ENCODE results near the gene ATF6.

The ATF6 gene

DNA sequence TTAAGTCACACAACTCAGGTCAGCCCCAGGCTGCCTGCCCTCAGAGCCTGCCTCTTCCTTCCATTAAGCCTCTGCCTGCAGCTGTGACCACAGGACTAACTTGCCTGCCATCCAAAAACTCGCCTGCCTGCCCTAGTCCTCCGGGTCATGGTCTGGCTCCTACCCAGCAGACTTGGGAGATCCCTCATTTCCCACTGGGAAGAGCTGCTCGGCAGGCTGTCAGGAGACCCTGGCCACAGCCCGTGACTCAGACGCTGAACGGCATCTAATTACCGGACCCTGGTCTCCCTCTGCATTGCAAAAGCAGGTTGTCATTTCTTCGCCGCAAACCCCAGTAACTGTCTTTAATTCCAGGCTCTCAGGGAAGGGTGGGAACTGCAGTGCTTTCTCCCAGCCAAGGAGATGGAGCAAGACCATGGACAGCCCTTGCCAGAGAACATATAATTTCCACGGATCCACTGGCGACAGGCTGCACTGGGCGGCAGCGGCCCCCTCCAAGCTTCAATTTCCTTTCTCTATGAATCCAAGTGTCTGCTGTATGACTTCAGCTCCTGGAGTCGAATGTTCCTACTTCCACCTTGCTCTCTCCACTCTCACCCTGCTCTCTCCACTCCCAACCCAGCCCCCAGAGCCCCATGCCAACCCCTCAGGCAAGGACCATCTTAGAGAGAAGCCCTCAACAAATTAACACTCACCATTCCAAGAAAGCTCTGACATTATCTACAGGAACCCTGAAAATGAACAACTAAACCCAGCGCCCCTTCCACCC, 237.1 kb downstream of the ATF6 start:
- no peak for DNase-seq (ENCODE audit: low read depth)

DNA sequence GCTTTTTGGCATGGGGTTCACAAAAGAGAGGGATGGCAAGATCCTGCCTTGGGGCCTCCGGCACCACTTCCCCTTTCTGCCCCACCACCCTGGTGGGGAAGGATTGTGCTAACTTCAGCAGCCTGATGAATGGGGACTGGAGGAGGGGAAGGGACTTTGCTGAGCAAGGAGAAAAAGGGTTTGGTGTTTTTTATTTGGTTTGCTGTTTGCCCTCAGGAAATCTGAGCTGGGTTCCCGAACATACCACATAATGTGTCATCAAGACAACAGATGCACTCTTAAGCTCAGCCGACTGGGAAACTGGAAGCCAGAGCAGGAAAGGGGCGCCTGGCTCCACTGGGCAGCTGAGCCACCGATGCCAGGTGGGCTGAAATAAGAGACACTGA, 237.7 kb downstream of the ATF6 start:
- DNase-seq (ENCODE audit: low read depth), result no peak

DNA sequence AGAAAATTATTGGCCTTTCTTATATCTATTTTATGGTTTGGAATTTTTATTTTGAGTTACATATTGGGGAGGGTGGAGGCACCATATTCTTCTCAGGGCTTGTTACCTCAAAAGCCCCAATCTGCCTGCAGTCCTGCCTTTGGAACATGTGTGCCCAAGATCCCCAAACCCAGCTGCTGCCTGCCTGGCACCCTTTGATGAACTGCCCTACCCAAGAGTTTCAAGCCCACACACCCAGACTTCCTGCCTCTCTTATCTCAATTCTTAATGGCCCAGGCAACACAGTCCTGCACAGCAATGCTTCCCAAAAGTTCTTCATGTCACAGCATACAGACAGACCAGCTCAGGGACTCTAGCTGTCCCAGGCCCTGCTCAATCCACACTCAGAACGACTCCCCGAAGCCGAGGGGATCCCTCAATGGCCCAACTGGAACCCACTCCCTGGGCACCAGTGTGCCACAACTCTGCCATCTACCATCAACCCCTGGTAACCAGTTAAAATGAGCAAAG, 238.4 kb downstream of the ATF6 start:
- no peak for DNase-seq (ENCODE audit: low read depth)

GRCh38 chr1:162006081-162006480, 240.0 kb downstream of the ATF6 start:
- no peak for DNase-seq (ENCODE audit: low read depth)

DNA sequence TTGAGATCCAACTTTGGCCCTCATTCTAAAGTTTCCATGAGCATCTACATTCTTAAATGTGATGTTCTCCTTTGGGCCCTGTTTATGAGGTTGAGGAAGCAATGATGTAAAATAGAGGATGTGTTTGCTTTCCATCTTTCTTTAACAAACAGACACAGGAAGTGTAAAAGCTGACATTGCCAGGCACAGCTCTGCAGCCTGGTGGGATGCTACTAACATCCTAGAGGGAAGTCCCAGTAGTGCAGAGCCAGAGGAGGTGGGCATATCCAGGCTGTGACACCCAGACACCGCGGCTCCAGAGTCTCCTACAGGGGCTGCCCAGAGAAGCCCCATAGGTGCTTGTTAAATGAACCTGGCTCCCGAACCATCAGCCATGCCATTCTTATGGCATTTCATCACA, 241.3 kb downstream of the ATF6 start:
- DNase-seq (ENCODE audit: low read depth), result no peak

GRCh38 chr1:162008799-162009198, 242.7 kb downstream of the ATF6 start:
- DNase-seq (ENCODE audit: low read depth), result no peak

DNA sequence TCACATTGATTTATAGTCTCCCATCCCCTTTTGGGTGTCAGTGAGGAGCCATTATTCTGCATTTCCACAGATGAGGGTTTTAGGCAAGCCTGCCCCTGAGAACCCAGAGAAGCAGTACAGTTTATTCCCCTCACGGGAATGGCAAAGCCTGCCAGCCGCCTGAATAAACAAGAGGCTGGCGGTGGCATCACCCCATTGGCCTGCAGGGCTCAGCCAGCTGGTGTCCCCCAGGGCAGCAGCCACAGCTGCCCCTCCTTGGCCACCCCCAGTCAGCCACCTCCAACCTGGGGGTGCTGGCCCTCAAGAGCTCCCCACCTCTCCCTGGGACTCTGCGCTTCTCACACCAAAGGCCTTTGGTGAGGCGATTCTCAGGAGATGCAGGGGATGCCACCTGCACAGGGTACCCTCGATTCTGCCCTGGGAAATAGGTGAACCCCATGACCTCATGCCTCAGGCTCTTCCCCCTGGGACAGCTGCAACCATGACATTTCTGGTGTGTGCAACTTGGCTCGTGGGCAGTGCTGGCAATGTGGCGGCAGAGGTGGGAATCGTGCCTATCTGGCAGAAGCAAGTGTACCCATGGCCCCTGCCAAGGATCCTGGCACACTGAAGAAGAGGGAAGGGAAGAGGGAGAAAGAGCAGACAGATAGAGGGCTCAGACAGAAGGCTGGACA, 243.5 kb downstream of the ATF6 start:
- DNase-seq (ENCODE audit: low read depth), result no peak

DNA sequence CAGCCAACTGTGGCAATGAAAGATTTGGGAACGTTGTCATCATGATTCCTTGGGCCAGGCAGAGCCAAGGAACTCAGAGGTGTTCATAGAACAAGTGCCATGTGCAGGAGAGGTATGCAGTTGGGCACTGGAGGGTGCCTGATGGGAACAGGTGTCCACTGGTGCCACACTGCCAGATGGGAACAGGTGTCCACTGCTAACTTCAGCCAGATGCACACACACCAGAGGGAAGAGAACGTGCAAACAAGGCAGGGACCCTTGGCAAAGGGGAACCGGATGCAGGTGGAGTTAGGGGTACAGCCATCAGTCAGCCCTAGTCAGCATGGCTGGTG, 244.0 kb downstream of the ATF6 start:
- no peak for DNase-seq (ENCODE audit: low read depth)

DNA sequence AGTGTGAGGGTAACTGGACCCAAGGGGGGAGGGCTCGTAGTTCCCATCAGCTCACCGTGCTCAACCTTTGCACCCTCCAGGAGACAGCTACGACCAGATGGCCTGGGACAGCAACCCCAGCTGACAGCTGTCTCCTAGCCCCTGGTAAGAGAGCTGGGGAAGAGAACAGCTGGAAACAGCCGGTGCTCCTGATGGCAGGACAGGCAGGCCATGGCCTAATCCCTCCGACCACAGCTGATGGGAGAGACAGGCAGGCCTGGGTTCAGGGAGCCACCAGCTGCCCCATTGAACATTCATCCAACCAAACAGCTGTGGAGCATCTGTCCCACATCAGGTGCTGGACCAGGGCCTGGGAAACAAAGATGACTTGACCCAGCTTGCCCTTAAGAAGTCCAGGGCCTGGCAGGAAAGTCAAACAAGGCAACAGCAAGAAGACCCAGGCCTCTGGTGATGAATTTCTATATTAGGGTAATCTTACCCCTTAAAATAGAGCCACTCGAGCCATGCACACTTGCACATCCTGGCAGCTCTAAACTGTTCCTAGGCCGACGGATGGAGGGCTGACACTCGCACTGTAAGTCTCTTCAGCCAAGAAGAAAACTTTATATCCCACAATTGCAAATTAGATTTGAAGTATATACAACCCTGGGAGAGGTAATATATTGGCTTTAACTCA, 245.4 kb downstream of the ATF6 start:
- no peak for DNase-seq (ENCODE audit: low read depth)

- no peak for DNase-seq (ENCODE audit: low read depth)
Observed at GRCh38 chr1:162013289-162013688, 247.2 kb downstream of the ATF6 start.
